ENCODE data around the gene NR2F1-AS1. TPM values are rescaled to one million over a fixed set of nuclear protein-coding genes. Genes with fewer than 3 reads are reported as not detected.

NR2F1-AS1 gene
- total and polyA plus RNA-seq, 2 of the 4 experiments (the other 2 are of a cell fraction), result 12.5 to 12.8 TPM

DNA sequence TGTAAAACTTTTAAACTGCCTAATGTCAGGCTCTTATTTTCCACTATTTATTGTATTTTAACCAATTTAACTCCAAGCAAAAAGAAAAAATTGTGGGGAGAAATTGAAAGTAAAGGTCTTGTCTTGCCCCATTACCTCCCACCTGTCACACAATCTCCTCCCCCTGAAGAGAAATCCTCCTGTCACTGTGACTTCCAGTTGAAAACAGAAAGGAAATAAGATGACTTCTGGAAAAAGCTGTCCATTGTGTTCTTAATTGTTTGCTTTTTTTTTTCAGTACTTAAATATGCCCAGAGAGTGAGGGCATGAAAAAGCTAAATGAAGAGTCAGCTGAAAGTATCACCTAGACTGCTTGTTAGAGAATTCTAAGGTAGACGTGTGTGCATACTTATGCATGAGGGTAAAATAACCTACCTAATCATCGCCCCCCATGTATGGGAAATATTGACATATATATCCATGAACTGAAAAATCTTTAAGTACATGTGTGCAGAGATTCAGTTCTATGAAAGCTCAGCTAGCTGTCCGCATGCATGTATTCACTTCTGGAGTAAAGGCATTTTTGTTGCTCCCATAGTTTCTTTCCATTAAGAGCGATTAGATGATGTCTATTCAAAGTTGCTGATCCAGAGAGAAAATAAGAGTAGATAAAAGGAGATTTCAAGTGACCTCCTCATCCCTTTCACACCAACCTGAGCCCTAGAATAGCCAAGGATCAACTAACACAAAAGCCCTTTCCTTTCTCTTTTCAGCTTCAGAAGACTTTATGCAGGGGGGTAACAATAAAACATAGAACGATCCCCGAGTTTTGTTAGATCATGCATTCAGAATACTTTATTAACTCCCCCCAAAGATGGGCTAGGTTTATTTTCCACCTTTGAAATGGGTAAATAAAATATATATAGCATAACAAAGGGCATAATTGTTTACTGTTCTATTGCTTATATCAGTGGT is 5.3 kb downstream of the NR2F1-AS1 start:
- CTCF ChIA-PET, result interaction anchor here (0.6 kb wide), 1 partner anchor 251 kb away, joined by 3 read pairs; no protein-coding TSS in a partner anchor
- H3K27ac ChIP-seq (ENCODE audit: insufficient read depth, low read length), result no peak overlapping the region
- TF ChIP-seq NFE2L2 (IDR thresholded peaks at IDR 0.05; ENCODE audit: low read depth, low read length), result no peak
- TF ChIP-seq, protein P1, sequence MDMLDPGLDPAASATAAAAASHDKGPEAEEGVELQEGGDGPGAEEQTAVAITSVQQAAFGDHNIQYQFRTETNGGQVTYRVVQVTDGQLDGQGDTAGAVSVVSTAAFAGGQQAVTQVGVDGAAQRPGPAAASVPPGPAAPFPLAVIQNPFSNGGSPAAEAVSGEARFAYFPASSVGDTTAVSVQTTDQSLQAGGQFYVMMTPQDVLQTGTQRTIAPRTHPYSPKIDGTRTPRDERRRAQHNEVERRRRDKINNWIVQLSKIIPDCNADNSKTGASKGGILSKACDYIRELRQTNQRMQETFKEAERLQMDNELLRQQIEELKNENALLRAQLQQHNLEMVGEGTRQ (IDR thresholded peaks at IDR 0.05; ENCODE audit: low read depth, low read length), result no peak
- no peak for TF ChIP-seq RFX5 (IDR thresholded peaks at IDR 0.05; ENCODE audit: low read depth, low read length)
- no peak for TF ChIP-seq MXI1 (IDR thresholded peaks at IDR 0.05; ENCODE audit: borderline replicate concordance, low read depth, low read length)
- no peak for TF ChIP-seq RCOR1 (IDR thresholded peaks at IDR 0.05; ENCODE audit: insufficient replicate concordance, low read length)
- no peak for TF ChIP-seq ELK1 (IDR thresholded peaks at IDR 0.05; ENCODE audit: borderline replicate concordance, low read depth, low read length)
- TF ChIP-seq MAZ (IDR thresholded peaks at IDR 0.05; ENCODE audit: borderline replicate concordance, low read depth, low read length), result no peak
- no peak for TF ChIP-seq FOS (IDR thresholded peaks at IDR 0.05; ENCODE audit: low read depth, low read length)
- TF ChIP-seq CHD1 (IDR thresholded peaks at IDR 0.05; ENCODE audit: low read depth, low read length), result no peak
- TF ChIP-seq BHLHE40 (IDR thresholded peaks at IDR 0.05; ENCODE audit: low read depth, low read length), result no peak
- no peak for TF ChIP-seq CTCF (conservative IDR thresholded peaks at IDR 0.05; ENCODE audit: low read depth, low read length)
- no peak for TF ChIP-seq CEBPB (IDR thresholded peaks at IDR 0.05; ENCODE audit: low read depth, low read length)
- TF ChIP-seq SMC3 (IDR thresholded peaks at IDR 0.05; ENCODE audit: low read depth, low read length), result no peak

More for the DNA sequence above, 5.3 kb downstream of the NR2F1-AS1 start:
- Histone ChIP-seq H3K27me3 (ENCODE audit: control insufficient read depth, insufficient read depth, low read length) (no peaks in the 10 kb centered on the region), H2BK20ac (ENCODE audit: low read depth, low read length) (no peak overlapping the region), H4K20me1 (ENCODE audit: insufficient read depth, low read length) (no peaks in the 10 kb centered on the region), H3K4ac (ENCODE audit: low read depth, low read length) (no peak overlapping the region), H3K18ac (ENCODE audit: low read depth, low read length) (no peak overlapping the region), H3K56ac (ENCODE audit: extremely low read depth, insufficient read depth, low read length) (no peak overlapping the region; the same call in 1 of the 2 replicates), H2BK5ac (ENCODE audit: low read depth, low read length, poor library complexity, severe bottlenecking) (peak overlapping the region; percentile 4), H4K91ac (ENCODE audit: insufficient read depth, low read depth, low read length) (no peak overlapping the region), H2AK5ac (ENCODE audit: low read depth, low read length) (no peak overlapping the region), H2BK15ac (ENCODE audit: low read depth, low read length) (no peak overlapping the region), H3K4me3 (ENCODE audit: insufficient read depth, low read depth, low read length) (no peak overlapping the region), H3K9me1 (ENCODE audit: insufficient read depth, low read length) (no peaks in the 10 kb centered on the region), H3K14ac (replicated peaks; ENCODE audit: low read depth, low read length) (peak overlapping the region; percentile 4; the same call in 1 of the 2 replicates), H3K79me1 (ENCODE audit: low read depth in 1 of 2, low read length in 2 of 2) (peaks cover 27 to 67% of the 10 kb centered on the region in 2 experiments), H3K36me3 (ENCODE audit: control insufficient read depth, insufficient read depth, low read length) (peaks cover 15% of the 10 kb centered on the region), H2BK120ac (ENCODE audit: low read depth, low read length) (no peak overlapping the region), H3K23ac (ENCODE audit: low read depth, low read length) (peak overlapping the region; percentile 87; the same call in 1 of the 2 replicates), H2AFZ (replicated peaks; ENCODE audit: low read length, poor library complexity) (no peak overlapping the region), H2AK9ac (replicated peaks; ENCODE audit: low read depth, low read length, poor library complexity) (no peak overlapping the region), H4K8ac (ENCODE audit: low read depth in 2 of 2, low read length in 2 of 2) (peak overlapping the region in 1 of 2 experiments; percentile 16; a peak in 1 of 4 replicates), H3K9me3 (ENCODE audit: control insufficient read depth, insufficient read depth, low read length) (no peaks in the 10 kb centered on the region), H3K4me2 (ENCODE audit: low read depth, low read length) (peak overlapping the region; percentile 76), H4K5ac (ENCODE audit: low read depth, low read length) (no peak overlapping the region), H3K4me1 (ENCODE audit: control insufficient read depth, insufficient read depth, low read length) (peaks cover 16% of the 10 kb centered on the region), H3K9ac (ENCODE audit: low read depth, low read length) (no peak overlapping the region)
- BruUV-seq (replicated peaks), result no TSS peak
- dilution Hi-C loops (cut with HindIII; ENCODE audit: low sequenced_read_pairs, unreplicated experiment), result no loop called here
- in situ Hi-C loops (cut with MboI; ENCODE audit: low sequenced_read_pairs), result loop anchor here (10.0 to 25.0 kb wide), 5 partner anchors 491 to 1263 kb away; no protein-coding TSS in a partner anchor
- WGBS, 2 experiments (ENCODE audit: extremely low coverage in 2 of 2, insufficient read length in 1 of 2), result no CpG with 5 or more reads among the region's 6 CpGs
- no peak for ATAC-seq (ENCODE audit: low read depth)
- no peak for DNase-seq
- intact Hi-C loops (cut with micrococcal nuclease), result loop anchor here (2.0 to 5.0 kb wide), 2 partner anchors 73 to 738 kb away; no protein-coding TSS in a partner anchor
- POLR2A ChIA-PET (ENCODE audit: unreplicated experiment), result no interaction called here

Data from IMR-90 (cell line).